Activated CD8-positive, alpha-beta memory T cell treated with anti-CD3 and anti-CD28 coated beads for 48 hours (primary cell): ENCODE measurements around the gene MBP.

Experiments
- DNase-seq, 3 experiments: peaks; one replicate each; pipeline ENCODE4 v3.0.0-alpha.2; 2020; ENCODE audit warnings: low read depth in 2 of 3, low spot score in 2 of 3

MBP gene

GRCh38 chr18:77103187-77103850 is 29.3 kb downstream of the MBP start:
- no peak for DNase-seq

DNA sequence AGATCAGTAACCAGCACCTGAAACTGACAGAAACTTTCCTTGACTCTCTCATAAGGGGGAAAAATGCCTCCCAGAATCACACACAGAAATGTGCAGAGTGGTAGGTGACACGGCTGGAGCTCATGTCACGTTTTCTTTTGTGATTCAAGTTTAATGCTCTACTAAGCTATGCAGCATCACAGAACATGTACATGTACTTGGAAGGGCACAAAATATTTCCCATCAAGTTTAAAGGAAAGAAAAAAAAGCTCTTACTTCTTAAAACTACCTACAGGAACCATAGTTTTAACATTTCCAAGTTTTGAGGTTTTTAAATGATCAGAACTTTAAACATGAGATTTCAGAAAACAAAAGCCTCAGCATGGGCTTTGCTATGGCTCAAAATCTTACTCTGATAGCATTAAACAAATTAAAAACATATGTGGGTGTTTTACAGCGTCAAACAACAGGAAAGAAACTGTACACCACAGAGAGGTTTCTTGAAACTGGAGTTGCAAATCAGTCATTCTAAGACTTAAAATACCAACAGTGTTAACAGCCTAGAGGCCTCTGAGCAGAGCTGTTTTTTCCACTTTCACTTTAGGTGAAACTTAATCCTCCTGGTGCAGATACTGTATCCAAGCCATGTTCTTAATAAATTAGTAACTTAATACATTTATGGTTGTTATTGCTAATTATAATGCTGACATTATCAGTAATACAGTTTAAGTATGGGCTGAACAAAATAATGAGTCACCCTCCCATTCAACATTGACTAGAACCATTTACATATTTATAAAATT is 30.1 kb downstream of the MBP start:
- DNase-seq: no peak

DNA sequence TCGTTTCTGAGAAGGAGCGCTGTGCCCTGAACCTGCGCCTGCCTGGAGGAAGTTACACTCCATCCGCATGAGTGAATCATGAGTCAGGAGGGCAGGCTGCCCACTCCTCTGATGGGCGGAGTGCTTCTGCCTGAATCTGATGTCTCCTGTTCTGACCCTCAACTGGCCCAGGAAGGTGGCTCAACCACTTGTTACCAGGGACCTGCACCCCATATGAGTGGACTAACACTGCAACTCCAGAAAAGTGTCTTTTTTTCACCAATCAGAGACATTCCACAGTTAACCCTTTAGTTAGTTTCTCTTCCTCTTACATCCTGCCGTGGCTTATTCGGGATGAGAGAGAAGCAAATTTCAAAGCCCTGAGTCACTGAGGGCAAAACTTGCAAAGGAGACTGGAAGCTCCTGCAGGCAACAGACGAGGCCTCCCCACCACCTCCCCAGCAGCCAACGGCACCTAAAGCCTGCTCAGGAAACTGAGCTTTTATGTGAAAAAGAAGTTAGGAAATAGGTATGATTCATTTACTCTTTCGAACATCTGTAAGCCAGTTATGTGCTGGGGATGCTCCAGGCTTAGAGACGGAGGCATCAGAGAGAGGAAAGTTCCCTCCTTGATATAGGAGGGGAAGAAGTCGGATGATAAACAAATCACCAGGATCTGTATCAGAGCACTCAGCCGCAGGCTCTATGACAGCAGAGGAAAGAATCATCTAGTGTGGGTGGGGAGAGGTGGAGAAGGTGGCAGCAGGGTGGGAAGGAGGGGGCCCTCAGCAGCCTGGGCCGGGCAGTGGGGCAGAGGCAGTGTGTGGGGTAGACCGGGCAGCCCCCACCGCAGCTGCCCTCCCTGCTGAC is 30.9 kb downstream of the MBP start:
- peak in 2 of 3 experiments; percentile 33 to 55 for DNase-seq

GRCh38 chr18:77100751-77101355 is 31.7 kb downstream of the MBP start:
- DNase-seq: no peak

- no peak for DNase-seq
Observed at GRCh38 chr18:77099485-77100370, 32.9 kb downstream of the MBP start.

- no peak for DNase-seq
Observed at GRCh38 chr18:77098538-77099174, 33.9 kb downstream of the MBP start.

- DNase-seq: no peak
Observed at GRCh38 chr18:77098029-77098428, 34.6 kb downstream of the MBP start.

DNA sequence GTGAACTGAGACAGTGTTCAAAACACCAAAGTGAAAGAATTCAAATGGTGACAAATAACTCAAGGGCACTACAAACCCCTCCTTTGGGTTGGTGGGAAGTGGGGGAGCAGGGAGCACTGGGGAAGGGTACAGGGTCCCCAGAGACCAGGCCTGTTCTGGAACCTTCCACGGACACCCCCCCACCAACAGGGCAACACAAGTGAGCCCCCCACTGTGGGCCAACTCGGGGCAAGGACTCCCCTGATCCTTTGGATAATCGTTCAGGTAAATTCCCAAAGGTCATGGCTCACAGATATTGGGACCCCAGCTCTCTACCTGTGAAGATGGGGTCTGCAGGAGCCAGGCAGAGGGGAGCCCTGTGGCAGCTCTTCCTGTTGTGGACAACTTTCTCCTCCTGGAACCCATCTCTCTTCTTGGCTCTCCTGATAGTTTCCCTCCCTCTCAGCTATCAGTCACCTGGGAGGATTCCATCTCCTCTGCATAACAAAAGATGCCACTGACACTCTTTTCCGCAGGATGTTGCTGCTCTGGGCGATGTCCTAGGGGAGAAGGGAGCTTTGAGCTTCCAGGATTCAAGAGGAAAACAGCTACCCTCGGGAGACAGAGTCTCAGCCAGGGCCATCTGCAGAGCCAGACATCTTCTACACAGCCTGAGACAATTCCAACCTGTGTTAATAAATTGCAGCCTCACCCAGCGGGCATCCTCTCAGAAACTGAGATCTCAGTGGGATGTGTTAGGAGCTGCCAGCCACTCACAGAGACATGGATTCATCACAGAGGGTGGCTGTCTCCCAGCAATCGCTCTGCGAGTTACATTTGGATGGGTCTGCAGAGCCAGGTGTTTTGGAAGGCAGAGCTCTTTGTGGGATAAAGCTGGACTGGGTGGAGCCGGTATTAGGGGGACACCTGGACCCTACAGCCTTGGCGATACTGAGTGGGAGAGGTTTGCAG is 35.4 kb downstream of the MBP start:
- DNase-seq: no peak

DNA sequence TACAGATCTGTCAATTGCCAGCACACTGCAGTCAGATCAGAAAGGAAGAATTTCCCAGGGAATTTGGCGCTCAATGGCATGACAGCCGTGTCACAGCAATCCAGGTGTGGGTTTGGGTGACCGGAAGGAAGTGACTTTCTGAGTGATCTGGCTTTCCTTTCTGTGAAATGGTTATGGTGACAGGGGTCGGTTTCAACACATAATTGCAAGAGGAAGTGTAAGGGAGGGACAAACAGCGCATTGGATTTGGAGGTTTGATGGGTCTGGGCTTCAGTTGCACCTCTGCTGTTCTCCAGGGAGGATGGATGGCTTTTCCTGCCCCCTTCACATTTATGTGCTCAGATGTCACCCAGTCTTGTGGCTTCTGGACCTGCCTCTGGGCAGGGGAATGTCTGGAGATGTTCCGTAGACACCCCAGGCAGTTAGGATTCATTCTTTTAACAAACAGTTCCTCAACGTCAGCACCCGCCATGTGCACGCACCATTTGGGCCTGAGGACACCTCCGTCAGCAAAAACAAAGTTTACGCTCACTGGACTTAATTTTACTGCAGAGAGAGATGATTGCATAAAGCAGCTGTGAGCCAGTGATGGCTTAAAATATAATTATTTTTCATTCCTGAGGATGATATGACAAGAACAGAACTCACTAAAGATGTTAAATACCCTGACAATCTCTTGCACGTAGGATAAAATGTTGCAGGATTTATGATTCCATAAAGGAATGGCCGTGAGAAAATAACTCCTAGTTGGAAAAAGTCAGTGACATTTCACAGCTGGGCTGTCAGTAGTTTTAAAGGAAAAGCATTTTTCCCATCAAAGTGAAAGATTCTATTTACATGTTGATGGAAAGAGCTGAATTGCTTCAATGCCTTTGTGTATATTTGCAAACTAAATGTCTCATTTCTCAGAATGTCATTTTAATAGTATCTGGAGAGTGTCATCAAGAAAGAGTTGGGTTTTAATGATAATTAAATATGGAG is 36.9 kb downstream of the MBP start:
- no peak for DNase-seq

DNA sequence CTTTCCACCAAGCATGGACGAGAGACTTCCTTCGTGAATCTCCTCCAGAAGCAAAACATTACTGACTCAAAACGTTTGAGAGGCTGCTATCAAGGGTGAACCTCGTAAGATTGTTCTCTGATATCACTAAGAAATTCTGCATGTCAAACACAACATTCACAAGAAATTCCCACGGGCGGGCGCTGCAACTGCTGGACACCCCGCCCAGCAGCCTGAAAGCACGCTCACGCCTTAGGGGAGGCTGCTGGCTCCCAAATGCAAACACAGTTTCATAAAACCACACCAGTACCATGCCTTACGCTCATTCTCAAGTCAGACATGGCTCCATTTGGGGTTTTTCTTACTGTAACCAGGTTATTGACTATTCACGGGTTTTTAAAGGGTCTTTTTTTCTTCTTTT is 39.0 kb downstream of the MBP start:
- no peak for DNase-seq

GRCh38 chr18:77093067-77093430 is 39.5 kb downstream of the MBP start:
- no peak for DNase-seq

- no peak for DNase-seq
Observed at GRCh38 chr18:77092104-77093066, 40.2 kb downstream of the MBP start.

DNA sequence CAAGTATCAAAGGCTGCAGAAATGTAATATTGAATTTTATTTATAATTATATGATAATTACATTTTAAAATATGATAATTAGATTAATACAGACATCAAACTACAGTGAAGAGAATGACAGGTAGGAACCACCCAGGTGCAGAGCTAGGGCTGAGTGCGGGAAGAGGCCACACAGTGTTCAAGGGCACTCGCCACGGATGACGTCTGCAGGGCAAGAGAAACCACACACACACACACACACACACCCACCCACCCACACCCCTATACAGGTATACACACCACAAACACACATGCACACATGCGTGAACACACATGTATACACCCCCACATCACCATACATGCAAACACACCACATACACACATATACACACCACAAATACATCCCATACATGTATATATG is 41.2 kb downstream of the MBP start:
- DNase-seq: no peak

DNA sequence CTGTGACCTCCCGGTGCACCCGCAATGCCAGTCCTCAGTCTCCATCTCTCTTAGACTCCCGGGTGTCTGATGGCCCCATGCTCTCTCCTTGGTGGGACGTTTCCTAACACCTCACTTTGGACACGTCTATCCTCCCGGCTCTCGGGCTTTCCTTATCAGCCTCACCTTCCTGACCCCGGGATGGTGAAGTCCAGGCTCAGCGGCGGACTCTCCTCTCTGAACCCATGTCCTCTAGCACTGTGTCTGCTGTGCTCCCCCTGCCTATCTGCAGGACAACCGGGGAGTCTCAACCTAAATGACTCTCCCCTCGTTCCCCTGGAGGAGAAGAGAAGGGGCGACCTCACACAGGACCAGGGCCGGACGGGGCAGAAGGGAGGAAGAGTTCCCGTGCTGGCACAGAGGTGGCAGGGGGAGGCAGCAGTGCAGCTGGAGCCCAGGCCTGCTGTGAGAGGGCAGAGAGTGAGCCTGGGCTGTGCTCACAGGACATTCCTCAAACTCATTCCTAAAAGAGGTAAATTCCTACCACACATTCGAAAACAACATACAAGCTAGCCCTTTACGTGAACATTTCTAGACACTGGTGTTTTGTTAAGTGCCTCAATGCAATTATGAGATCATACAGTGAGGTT is 41.9 kb downstream of the MBP start:
- no peak for DNase-seq

- DNase-seq: no peak
Observed at GRCh38 chr18:77089723-77090285, 42.8 kb downstream of the MBP start.
